GM12878 (cell line): ENCODE results near the gene DAPK2. TPM values are rescaled to one million over a fixed set of nuclear protein-coding genes. Genes with fewer than 3 reads are reported as not detected.

ENCODE experiments used
- BCL3 ChIP-seq: IDR thresholded peaks from 2 replicates; pipeline ENCODE4 v1.6.1; 2011; ENCODE audit warnings: borderline replicate concordance, low read depth, mild to moderate bottlenecking, moderate library complexity, low read length; ENCODE audit not compliant: insufficient read depth, poor library complexity, severe bottlenecking
- BMI1 ChIP-seq: fragments of 450-650 bp; IDR thresholded peaks from 2 replicates; pipeline ENCODE4 v1.6.1; 2016; ENCODE audit warnings: mild to moderate bottlenecking, moderate library complexity, borderline replicate concordance
- CEBPZ ChIP-seq: fragments of 150-350 bp; IDR thresholded peaks from 2 replicates; pipeline ENCODE4 v1.6.1; 2016; ENCODE audit warnings: low read depth, low read length
- CTCF ChIP-seq, 3 experiments: IDR thresholded peaks in 2 of 3; conservative IDR thresholded peaks in 1 of 3; 2 replicates each; pipeline ENCODE4 v1.5.1; 2011; ENCODE audit warnings: low read depth in 3 of 3, low read length in 3 of 3, mild to moderate bottlenecking in 3 of 3, control low read depth in 2 of 3, moderate library complexity in 2 of 3, inconsistent platforms in 1 of 3, mixed read lengths in 1 of 3; ENCODE audit not compliant: control insufficient read depth in 2 of 3, insufficient read depth in 1 of 3; ENCODE audit errors: extremely low read depth in 1 of 3
- ESRRA ChIP-seq: IDR thresholded peaks from 2 replicates; pipeline ENCODE4 v1.6.1; 2012; ENCODE audit warnings: mild to moderate bottlenecking, low read length, improper control_type of control experiment
- FOS ChIP-seq: IDR thresholded peaks from 3 replicates; pipeline ENCODE4 v1.6.1; 2011; ENCODE audit warnings: borderline replicate concordance; ENCODE audit not compliant: insufficient read length; ENCODE audit errors: extremely low read depth
- HDGF ChIP-seq: fragments of 450-650 bp; IDR thresholded peaks from 2 replicates; pipeline ENCODE4 v1.6.1; 2016; ENCODE audit warnings: antibody characterized with exemption
- KAT2A ChIP-seq: conservative IDR thresholded peaks from 2 replicates; pipeline ENCODE4 v1.6.1; 2011; ENCODE audit warnings: low read depth, low read length; ENCODE audit not compliant: control insufficient read depth
- MTA2 ChIP-seq: fragments of 450-650 bp; IDR thresholded peaks from 2 replicates; pipeline ENCODE4 v1.6.1; 2016; ENCODE audit warnings: low read depth, mild to moderate bottlenecking, moderate library complexity
- MYB ChIP-seq: fragments of 150-350 bp; IDR thresholded peaks from 2 replicates; pipeline ENCODE4 v1.6.1; 2014; ENCODE audit warnings: mild to moderate bottlenecking, low read depth, low read length, borderline replicate concordance
- NBN ChIP-seq: fragments of 450-650 bp; IDR thresholded peaks from 2 replicates; pipeline ENCODE4 v1.6.1; 2016
- NFIC ChIP-seq: IDR thresholded peaks from 2 replicates; pipeline ENCODE4 v1.6.1; 2012; ENCODE audit warnings: low read depth, mild to moderate bottlenecking, inconsistent platforms, low read length, moderate library complexity
- RELA ChIP-seq: fragments of 450-650 bp; IDR thresholded peaks from 2 replicates; pipeline ENCODE4 v1.8.0; 2014; ENCODE audit warnings: borderline replicate concordance; ENCODE audit not compliant: partially characterized antibody
- RUNX3 ChIP-seq: IDR thresholded peaks from 2 replicates; pipeline ENCODE4 v1.6.1; 2012; ENCODE audit warnings: low read length, inconsistent platforms
- YBX1 ChIP-seq: fragments of 450-650 bp; IDR thresholded peaks from 2 replicates; pipeline ENCODE4 v1.6.1; 2016; ENCODE audit warnings: antibody characterized with exemption
- ZNF687 ChIP-seq: fragments of 450-650 bp; IDR thresholded peaks from 2 replicates; pipeline ENCODE4 v1.6.1; 2017; ENCODE audit warnings: mild to moderate bottlenecking, moderate library complexity
- ZZZ3 ChIP-seq: IDR thresholded peaks from 2 replicates; pipeline ENCODE4 v1.6.1; 2011; ENCODE audit warnings: low read depth; ENCODE audit not compliant: control insufficient read depth, insufficient read length
- polyA plus RNA-seq, 11 experiments: library from polyadenylated mRNA; depleted of rRNA in 4 of 11; unstranded in 6 of 11; stranded (reverse) in 5 of 11; fragments of >200 nt; fragmentation: Nextera tagmentation in 4 of 11; fragmentation: Illumina TruSeq in 1 of 11; extraction: Ambion mirVana in 4 of 11; extraction: Trizol in 1 of 11; gene quantifications; 1 replicate in 1 of 11; 2 replicates in 10 of 11; pipeline versions ENCODE4 v1.2.1 to v1.2.3, GENCODE V29; 2011 to 2016; ENCODE audit warnings: inconsistent platforms in 2 of 11, missing spikeins in 2 of 11, low read depth in 1 of 11
- total RNA-seq, 4 experiments: library from RNA; depleted of rRNA in 3 of 4; stranded (reverse); fragments of >200 nt in 3 of 4; fragmentation: Illumina TruSeq in 1 of 4; extraction: Trizol in 1 of 4; gene quantifications; 2 replicates each; pipeline versions ENCODE4 v1.2.1 to v1.2.3, GENCODE V29; 2013 to 2021

DAPK2 gene
- total and polyA plus RNA-seq, 10 of the 15 experiments (the other 5 are each of a cell fraction or from before 2014, with no cell fraction given) = 0.69 to 8.4 (median 4.1) TPM

- no peak for TF ChIP-seq CEBPZ
- no peak for TF ChIP-seq BMI1
- no peak for TF ChIP-seq HDGF
- peak; percentile 60; the same call in 1 of the 2 replicates for TF ChIP-seq ZNF687
- no peak for TF ChIP-seq MTA2
- TF ChIP-seq ZZZ3 = no peak
- TF ChIP-seq KAT2A = no peak
- TF ChIP-seq RELA = no peak
- TF ChIP-seq ESRRA = peak; percentile 90; the same call in 1 of the 2 replicates
- peak; percentile 31 to 35 (median 33); a peak in 4 of 6 replicates for TF ChIP-seq CTCF (IDR thresholded peaks at IDR 0.05 in 2 of 3, conservative IDR thresholded peaks at IDR 0.05 in 1 of 3; ENCODE audit: control insufficient read depth in 2 of 3, extremely low read depth in 1 of 3, insufficient read depth in 1 of 3, low read depth in 3 of 3, low read length in 3 of 3)
- TF ChIP-seq BCL3 = no peak
- peak; percentile 59; the same call in 1 of the 2 replicates for TF ChIP-seq NBN
- TF ChIP-seq MYB = no peak
- TF ChIP-seq FOS = no peak
- TF ChIP-seq YBX1 = no peak
- TF ChIP-seq RUNX3 = peak; percentile 62
- no peak for TF ChIP-seq NFIC
Measured at GRCh38 chr15:64092864-64093626, 46.8 kb upstream of the DAPK2 start (continued).
